HG02973 (cell line): ENCODE data around the gene PIGA.
"Not testable (repeated sequence)": the region's sequence is repeated elsewhere in the genome, so short reads cannot be mapped to it uniquely, and the experiment has no call there.

Experiments
- ATAC-seq: cut with Tn5 transposase; IDR thresholded peaks from one replicate; pipeline ENCODE4 v1.9.1; 2021; ENCODE audit warnings: moderate library complexity; ENCODE audit not compliant: unreplicated experiment

PIGA gene

DNA sequence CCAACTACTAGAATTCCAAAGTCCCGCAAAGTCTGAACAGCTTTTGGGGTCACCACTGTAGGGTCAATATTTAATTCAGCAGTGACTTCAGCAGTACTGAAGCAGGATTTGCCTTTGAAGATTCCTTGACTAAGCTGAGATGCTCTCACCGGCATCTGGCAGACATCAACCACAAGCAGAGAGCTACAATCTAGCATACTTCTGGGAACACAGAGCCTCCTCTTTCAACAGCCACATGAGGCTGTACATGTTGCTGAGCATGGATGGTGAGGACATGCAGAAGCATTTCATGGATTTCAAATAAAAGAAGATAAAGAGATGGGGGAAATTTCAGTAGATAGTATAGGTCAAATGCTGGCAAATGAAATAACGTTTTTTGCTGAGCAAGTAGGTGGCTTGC, 13.3 kb downstream of the PIGA start:
- no peak for ATAC-seq

DNA sequence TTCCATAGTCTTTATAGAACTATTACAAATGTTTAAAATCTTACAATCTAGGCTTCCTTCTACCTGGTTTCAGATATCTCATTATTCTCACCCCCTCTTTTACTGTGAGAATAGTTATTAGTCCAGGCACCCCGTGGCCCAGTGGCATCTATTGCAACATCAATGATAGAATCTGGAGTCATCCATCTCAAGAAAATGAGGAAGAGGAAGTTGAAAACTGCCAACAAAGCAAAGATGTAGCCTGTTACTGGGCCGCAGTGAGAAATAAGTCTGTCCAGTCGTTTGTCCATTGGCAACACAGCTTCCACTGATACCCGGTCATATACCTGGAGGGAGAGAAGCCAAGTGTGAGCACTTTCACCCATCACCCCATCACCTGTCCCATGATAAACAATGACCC, 13.9 kb downstream of the PIGA start:
- no peak for ATAC-seq

DNA sequence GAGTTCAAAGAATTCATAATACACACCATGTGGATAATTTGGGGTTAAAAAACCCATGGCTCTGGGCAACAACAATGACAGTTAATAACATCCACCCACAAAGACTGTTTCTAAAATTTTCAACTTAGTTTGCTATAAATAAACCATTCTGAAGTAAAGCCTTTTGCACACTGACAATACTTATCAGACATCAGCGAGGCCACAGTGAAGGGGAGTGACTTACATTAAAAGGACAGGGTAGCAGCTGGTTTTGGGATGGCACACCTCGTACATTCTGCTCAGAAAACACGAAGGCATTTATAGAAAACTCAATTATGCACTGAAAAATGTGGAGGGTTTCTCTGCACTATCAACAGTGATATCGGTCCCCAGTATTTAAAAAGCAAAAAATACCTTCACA, 15.0 kb downstream of the PIGA start:
- ATAC-seq: no peak

DNA sequence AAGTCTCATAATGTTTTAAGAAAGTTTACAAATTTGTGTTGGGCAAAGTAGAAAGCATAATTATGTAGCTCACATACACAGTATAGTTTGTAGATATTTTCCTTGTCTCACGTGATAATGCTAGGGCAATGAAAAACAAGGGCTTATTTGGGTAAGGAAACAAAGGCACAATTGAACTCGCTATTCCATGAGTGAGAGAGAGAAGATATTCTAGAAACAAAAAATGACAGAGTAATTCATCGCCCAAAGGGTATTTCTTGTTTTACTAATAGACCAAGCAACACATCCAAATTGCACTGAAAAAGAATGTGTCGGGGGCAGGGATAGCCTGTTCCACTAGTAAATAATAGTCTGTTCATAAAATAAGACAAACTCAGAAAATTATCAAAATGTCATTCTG, 16.2 kb downstream of the PIGA start:
- no peak for ATAC-seq

DNA sequence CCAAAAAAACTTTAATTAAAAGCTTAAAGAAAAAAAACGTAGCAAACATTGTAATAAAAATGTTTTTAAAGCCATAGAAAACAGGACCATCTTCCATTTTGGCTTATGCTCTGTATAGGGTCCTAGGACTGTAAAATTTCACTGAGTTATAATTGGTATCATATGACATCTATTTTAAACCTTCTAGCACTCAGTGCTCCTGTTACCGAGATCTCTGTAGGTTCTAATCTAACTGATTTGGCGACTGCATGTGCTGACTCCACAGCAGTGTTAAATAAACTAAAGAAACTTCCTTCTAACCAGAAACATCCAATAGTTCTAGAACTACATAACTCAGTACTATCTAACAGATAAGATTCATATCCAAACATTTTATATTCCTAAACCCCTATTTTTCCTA, 19.8 kb downstream of the PIGA start, which contains the start of gene ASB11:
Gene ASB11 (minus strand): TSS at position 132 of the 400 bp plus-strand sequence. CDS start 35 bp downstream, at position 97.
- ATAC-seq: no peak

DNA sequence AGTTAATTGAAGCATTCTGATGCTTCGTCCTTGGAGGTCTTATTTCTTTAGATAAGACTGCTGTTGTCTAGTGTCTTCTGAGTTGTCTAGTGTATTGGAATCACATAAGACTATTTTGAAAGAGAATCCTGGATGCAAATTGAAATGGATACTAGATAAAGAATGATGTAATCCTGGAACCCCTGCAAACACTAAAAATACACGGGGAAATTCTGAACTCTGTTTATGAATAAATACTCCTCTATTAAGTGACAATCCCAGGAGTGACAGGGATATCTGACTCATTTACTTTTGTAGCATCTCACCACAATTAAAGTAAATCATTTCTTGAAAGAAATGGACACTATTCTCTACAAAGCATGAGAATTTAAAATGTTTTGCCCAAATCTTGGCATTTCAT, 20.9 kb downstream of the PIGA start:
- ATAC-seq: no peak

DNA sequence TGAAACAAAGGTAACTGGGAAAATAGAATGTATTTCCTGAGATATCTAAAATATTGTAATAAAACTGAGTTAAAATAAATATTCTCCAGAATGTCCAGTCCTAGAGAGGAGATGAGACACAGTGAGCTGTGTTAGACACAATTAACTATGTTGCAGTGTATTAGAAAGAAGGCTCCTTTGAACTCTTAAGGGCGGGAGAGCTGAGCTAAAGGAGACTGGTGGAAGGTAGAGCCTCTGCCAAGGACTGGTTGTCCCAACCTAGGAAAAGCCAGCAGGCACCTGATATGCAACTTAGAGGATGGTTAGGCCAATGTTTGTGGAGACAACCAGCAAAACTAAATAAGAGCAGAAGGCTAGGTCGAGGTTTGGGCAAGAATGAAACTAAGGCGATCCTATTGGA, 24.2 kb downstream of the PIGA start:
- ATAC-seq: no peak

DNA sequence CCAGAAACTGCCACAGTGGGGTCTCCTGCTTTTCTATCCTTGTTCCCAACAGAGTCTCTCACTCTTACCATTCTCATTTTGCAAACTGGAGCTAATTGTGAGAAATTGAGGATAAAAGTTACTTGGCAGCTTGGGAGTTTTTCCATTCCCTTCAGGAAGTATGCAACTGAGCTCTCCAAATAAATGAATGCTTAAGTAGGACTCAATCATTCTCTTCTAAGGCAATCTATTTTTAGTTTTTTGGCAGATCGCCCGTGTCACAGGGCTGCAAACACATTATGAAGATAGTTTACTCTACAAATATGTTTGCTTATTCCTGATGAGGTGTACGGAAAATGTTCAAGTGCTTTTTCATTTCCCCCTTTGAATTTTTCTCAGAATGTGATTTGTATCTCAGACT, 25.2 kb downstream of the PIGA start:
- no peak for ATAC-seq

DNA sequence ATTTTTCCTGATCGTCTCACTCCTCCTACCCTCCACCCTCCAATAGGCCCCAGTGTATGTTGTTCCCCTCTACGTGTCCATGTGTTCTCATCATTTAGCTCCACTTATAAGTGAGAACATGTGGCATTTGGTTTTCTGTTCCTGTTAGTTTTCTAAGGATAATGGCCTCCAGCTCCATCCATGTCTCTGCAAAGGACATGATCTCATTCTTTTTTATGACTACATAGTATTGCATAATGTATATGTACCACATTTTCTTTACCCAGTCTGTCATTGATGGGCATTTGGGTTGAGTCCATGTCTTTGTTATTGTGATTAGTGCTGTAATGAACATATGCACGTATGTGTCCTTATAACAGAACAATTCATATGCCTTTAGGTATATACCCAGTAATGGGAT, 29.4 kb downstream of the PIGA start:
- ATAC-seq: not testable (repeated sequence)

DNA sequence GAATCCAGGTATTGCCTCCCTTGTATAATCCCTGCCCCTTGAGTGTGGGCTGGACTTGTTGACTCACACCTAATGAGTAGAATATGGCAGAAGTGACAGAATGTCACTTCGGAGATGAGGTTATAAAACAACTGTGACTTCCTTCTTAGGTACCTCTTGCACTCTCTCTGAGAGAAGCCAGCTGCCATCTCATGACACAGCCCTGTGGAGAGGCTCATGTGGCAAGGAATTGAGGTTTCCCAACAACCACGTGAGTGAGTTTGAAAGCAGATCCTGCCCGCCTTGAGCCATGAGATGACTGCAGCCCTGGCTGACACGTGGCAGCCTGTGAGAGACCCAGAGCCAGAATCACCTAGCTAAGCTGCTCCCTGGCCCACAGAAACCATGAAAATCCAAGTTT, 33.4 kb downstream of the PIGA start:
- ATAC-seq: no peak

DNA sequence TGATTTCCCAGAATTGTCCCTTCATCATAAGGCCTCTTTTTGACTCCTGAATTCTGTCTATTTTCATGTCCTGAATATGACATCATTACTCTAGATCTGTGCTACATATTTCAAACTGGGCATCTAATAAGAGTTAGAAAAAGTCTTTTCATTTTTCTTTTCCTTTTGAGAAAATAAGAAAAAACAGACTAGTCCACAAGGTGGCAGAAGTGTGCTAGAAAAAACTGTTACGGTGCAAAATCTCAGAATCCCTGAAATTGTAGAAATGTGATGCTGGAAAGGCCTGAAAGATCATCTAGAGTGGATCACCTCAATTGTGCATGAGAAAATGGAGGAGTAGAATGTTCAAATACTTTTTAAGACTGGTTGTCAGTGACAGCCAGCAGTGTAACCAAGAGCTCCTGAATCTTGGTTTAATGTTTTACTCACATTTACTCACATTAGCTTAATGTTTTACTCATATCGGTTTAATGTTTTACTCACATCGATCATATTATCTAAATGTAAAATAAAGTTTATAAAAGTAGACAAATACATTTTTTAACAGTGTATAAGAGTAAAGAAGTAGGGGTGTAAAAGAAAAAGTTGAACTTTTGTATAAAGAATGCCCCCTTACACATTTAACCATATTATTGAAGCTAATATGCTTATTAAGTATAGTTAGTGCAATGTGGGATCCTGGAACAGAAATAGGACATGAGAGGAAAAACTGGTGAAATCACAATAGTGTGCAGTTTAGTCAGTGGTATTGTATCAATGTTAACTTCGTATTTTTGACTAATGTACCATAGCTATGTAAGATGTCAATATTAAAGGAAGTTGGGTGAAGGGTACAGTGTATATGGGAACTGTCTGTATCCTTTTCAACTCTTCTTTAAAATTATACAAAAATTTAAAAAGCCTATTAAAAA, 35.1 kb downstream of the PIGA start:
- ATAC-seq: no peak

DNA sequence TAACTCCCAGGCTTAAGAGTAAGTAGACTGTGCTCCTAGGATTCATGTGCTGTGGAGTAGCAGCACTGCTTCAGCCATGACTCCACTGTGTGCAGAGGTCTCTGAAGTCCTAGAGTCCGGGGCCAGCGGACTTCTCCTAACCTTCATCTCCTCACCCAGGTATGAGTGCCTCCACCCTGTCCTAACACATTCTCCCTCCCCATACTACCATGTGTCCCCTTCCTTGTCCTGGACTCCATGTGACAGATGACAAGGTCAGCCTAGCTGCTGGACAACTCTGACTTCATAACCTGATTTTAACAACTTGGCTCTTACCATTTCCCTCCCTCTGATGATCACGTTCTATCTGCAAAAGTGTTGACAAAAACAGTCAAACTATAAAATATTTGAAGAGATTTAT, 36.5 kb downstream of the PIGA start:
- no peak for ATAC-seq

DNA sequence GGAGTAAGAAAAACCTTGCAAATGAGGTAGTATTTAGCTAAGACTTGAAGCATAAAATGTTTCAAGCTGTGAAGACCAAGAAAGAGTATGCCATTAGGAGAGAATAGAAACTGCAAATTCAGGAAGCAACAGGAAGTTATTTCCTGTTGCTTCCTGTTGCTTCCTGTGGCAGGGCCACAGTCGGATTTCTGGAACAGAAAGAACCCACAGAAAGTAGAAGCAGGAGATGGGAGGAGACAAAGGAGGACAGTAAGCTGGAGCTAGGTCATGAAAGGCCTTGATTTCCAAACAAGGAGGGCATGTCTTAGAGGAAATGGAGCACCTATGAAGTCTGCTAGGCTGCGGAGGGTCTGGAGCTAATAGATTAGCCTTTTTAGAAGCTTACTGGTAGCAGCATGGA, 37.1 kb downstream of the PIGA start:
- ATAC-seq: no peak

DNA sequence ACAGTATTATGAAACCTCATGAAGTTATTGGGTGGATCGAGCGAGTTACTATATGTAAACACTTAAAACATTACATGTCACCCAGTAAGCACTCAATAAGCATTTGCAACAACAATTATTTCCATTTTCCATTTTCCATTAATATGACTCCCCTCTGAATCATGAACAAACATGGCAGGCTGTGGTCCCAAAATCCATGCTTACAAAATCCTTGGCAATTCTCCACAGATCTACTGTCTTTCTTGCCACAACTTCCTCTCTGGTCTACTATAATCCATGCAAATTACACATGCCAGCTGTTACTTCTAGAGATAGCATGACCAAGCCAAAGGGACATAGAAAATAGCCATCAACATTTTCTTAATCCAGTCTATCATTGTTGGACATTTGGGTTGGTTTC, 41.9 kb downstream of the PIGA start:
- ATAC-seq: no peak

DNA sequence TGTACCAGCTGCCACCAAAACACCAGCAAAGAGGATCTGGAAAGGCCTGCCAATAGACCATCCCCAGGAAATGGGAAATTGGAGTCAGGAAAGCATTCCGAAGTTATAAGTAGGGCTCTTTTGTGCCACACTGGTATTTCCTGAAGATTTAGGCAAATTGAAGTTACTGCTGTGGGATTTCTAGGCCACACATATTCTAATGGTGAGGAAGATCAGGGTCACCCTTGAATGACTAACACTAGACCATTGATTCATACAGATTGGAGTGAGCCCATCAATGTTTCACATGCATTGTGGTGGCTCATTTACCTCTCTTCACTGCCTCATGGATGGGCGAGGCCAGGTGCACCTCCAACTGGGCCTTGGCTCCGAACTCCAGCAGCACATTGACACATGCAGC, 42.5 kb downstream of the PIGA start:
- no peak for ATAC-seq

DNA sequence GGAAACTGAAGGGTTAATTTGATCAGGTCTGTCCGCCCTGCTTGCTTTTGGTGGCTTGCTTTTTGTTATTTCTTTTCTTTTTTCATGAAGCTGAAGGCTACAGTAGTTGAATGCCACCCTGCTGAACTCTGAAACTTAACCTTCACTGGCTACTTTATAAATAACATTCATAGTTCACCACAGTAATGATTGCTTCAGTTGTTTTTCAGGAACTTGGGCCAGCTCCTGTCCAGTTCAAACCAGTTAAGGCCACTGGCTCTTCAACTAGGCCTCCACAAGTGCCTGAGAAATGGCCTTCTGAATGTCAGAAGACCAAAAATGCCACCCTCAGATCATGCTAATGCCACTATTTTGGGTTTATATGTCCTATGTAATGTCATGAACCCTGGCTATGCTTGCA, 57.7 kb downstream of the PIGA start:
- ATAC-seq: no peak

DNA sequence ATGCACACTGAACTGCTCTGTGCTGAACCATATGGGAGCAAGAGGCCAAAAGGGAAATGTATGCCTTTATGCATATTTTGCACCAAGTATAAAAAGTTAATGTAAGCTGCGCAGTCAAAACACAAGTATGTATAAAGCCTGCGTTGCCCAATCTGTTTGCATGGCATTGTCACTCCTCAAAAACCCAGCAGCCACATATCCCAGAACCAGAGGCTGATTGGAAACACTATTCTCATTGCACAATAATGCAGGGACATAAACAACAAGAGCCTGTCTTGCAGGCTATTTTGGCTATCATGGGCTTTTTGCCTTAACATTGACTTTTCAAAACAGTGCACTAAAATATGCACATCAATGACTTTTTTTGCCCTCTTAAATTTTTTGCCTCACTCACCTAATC, 60.4 kb downstream of the PIGA start:
- ATAC-seq: no peak

DNA sequence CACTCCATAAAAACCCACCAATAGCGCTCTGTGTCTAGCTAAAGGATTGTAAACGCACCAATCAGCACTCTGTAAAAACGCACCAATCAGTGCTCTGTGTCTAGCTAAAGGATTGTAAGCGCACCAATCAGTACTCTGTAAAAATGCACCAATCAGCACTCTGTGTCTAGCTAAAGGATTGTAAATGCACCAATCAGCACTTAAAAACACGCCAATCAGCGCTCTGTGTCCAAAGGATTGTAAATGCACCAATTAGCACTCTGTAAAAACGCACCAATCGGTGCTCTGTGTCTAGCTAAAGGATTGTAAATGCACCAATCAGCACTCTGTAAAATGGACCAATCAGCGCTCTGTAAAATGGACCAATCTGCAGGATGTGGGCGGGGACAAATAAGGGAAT, 62.0 kb downstream of the PIGA start:
- ATAC-seq: not testable (repeated sequence)

DNA sequence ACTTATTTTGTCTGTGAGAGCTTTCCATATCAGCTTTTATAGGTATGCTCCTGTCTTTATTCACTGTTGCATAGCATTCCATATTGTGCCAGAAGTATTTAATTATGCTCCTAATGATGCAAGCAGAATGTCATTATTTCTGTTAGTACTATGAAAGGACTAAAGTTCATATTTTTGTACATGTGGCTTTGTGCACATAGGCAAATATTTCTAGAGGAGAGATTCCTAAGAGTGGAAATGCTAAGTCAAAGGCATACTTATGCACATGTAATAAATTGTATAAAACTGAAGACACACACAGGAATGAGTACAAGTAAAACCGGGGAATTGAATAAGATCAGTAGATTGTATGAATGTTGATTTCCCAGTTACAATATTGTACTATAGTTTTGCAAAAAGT, 63.6 kb downstream of the PIGA start:
- no peak for ATAC-seq

DNA sequence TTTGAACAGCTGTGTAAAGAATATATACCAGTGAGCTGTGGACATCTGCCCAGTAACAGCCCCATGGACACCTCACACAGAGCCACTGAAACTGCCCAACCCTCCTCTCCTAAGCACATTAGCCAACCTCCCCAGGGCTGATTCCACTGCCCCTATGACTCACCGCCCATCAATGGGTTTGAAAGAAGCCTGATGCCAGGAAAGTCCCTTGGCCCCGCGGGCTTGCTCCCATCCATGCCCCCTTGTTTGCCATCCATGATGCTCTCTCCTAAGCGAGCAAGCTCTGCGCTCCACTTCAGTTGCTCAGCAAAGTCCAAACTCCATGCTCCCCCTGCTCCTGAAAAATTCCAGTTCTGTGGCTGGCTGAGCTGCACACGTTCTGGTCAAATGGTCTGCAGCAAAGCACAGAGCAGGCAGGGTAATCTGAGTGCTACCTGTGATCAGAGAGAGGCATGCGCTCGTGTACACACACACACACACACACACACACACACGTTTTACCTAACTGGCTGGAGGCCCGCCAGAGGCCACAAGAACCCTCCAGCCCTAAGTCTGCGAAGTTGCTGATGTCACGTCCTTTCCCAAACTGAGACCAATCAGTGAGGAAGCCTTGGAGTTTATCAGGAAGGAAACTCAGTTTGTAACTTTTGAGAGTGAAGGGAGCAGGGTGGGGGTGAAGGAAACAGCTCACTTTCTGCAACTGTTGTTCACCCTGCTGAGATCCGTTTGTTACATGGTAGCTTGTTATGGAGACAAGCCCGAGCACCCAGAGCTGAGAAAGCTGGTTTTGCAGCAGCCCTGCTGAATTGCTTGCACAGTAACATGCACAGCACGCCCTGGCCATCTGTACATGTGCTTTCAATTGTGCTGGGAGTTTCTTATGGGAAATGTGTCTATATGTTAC, 65.5 kb downstream of the PIGA start, which contains the start of gene ASB9:
Gene ASB9 (minus strand): TSS at position 466 of the 904 bp plus-strand sequence. CDS start 209 bp downstream, at position 257.
- ATAC-seq: no peak
